ENCODE data around the gene GLDN.

Gene GLDN

GRCh38 chr15:51375966-51376640 lies 34.6 kb downstream of the GLDN start:
- Histone ChIP-seq H3K4me1 (ENCODE audit: control insufficient read depth, insufficient read depth, low read length) (no peaks in the 10 kb centered on the region), H3K27ac (ENCODE audit: extremely low read depth, low read depth, low read length) (no peak overlapping the region), H3K9me3 (ENCODE audit: control insufficient read depth, insufficient read depth, low read depth, low read length) (no peaks in the 10 kb centered on the region), H3K36me3 (ENCODE audit: control insufficient read depth in 2 of 2, insufficient read depth in 1 of 2, low read length in 2 of 2) (no peaks in the 10 kb centered on the region), H3K4me3 (ENCODE audit: low read depth, low read length) (no peak overlapping the region)
- ChIA-PET POLR2A (no interaction called here), CTCF (interaction anchor here (0.6 to 2.0 kb wide), 4 partner anchors 27 to 212 kb away, joined by 3 to 6 read pairs (median 4); no protein-coding TSS in a partner anchor)
- TF ChIP-seq ZNF19 (tag by site-specific recombination; IDR thresholded peaks at IDR 0.05; ENCODE audit: low read depth) (no peak), ZBTB1 (tag by site-specific recombination; IDR thresholded peaks at IDR 0.05) (no peak), OSR2 (tag by site-specific recombination; IDR thresholded peaks at IDR 0.05) (no peak), ZNF585B (tag by site-specific recombination; IDR thresholded peaks at IDR 0.05) (no peak), ZNF623 (tag by site-specific recombination; IDR thresholded peaks at IDR 0.05) (no peak), OVOL3 (tag by site-specific recombination; IDR thresholded peaks at IDR 0.05) (no peak), SCRT1 (tag by site-specific recombination; IDR thresholded peaks at IDR 0.05; ENCODE audit: borderline replicate concordance) (no peak), ZIC2 (tag by site-specific recombination; IDR thresholded peaks at IDR 0.05) (no peak), GFI1B (tag by site-specific recombination; IDR thresholded peaks at IDR 0.05) (no peak), GLI2 (tag by site-specific recombination; IDR thresholded peaks at IDR 0.05; ENCODE audit: borderline replicate concordance, low read depth) (no peak), ZNF114 (tag by site-specific recombination; IDR thresholded peaks at IDR 0.05) (no peak), ZNF426 (tag by site-specific recombination; IDR thresholded peaks at IDR 0.05) (no peak), ZFHX2 (tag by site-specific recombination; conservative IDR thresholded peaks at IDR 0.05) (no peak), ZNF341 (tag by site-specific recombination; IDR thresholded peaks at IDR 0.05; ENCODE audit: low read depth) (no peak), ZNF2 (tag by site-specific recombination; IDR thresholded peaks at IDR 0.05) (no peak), PRDM2 (tag by site-specific recombination; IDR thresholded peaks at IDR 0.05; ENCODE audit: borderline replicate concordance) (no peak)

GRCh38 chr15:51377038-51377786 lies 35.8 kb downstream of the GLDN start:
- Histone ChIP-seq H3K4me3 (ENCODE audit: low read depth, low read length) (no peak overlapping the region), H3K27ac (ENCODE audit: extremely low read depth, low read depth, low read length) (no peak overlapping the region), H3K9me3 (ENCODE audit: control insufficient read depth, insufficient read depth, low read depth, low read length) (no peaks in the 10 kb centered on the region), H3K36me3 (ENCODE audit: control insufficient read depth in 2 of 2, insufficient read depth in 1 of 2, low read length in 2 of 2) (no peaks in the 10 kb centered on the region), H3K4me1 (ENCODE audit: control insufficient read depth, insufficient read depth, low read length) (no peaks in the 10 kb centered on the region)
- ChIA-PET POLR2A (no interaction called here), CTCF (interaction anchor here (1.0 to 2.0 kb wide), 5 partner anchors 26 to 244 kb away, joined by 3 to 6 read pairs (median 3); no protein-coding TSS in a partner anchor)
- TF ChIP-seq BCL11A (tag by site-specific recombination; IDR thresholded peaks at IDR 0.05; ENCODE audit: low read depth): no peak
- no peak for TF ChIP-seq ZNF223 (tag by site-specific recombination; IDR thresholded peaks at IDR 0.05)
- no peak for TF ChIP-seq ZNF596 (tag by site-specific recombination; IDR thresholded peaks at IDR 0.05)
- no peak for TF ChIP-seq ZNF114 (tag by site-specific recombination; IDR thresholded peaks at IDR 0.05)
